Subcutaneous adipose tissue (tissue), 4 donors: ENCODE results near the gene ZNF385C. TPM values are rescaled to one million over a fixed set of nuclear protein-coding genes. Genes with fewer than 3 reads are reported as not detected.

ENCODE experiments used
- CTCF ChIP-seq: fragments of 450-650 bp; IDR thresholded peaks from one replicate; pipeline ENCODE4 v1.5.1; 2016; ENCODE audit warnings: low read depth, mild to moderate bottlenecking, control low read depth, antibody characterized with exemption, moderate library complexity
- total RNA-seq, 4 donors: library from RNA; depleted of rRNA; stranded (reverse); fragments of >200 nt; gene quantifications; one replicate each; pipeline ENCODE4 v1.1.0, GENCODE V29; 2016

ZNF385C gene
- total RNA-seq, 4 donors from 2014 or later, result 0.22 to 0.49 TPM; not detected in 2

GRCh38 chr17:42120770-42121769 lies 22.8 kb upstream of the ZNF385C start, which contains the start of gene KAT2A:
KAT2A (minus strand) TSS chr17:42121367; CDS start chr17:42121304, 63 bp downstream.
- TF ChIP-seq CTCF, result no peak

GRCh38 chr17:42120161-42120769 lies 22.0 kb upstream of the ZNF385C start:
- TF ChIP-seq CTCF, result no peak

GRCh38 chr17:42119301-42119700 lies 21.0 kb upstream of the ZNF385C start:
- TF ChIP-seq CTCF, result no peak

GRCh38 chr17:42118545-42118944 lies 20.3 kb upstream of the ZNF385C start:
- no peak for TF ChIP-seq CTCF

- no peak for TF ChIP-seq CTCF
Measured at GRCh38 chr17:42118126-42118510, 19.8 kb upstream of the ZNF385C start.

- no peak for TF ChIP-seq CTCF
Measured at GRCh38 chr17:42117397-42118125, 19.3 kb upstream of the ZNF385C start.
